NCI-H510A treated with DMSO at 0.1 percent for 48 hours (cell line): ENCODE measurements around the gene ABL1.
A peak's percentile ranks its signal among the peaks of the same experiment; 100 is the strongest.
"Not testable (repeated sequence)": the region's sequence is repeated elsewhere in the genome, so short reads cannot be mapped to it uniquely, and the experiment has no call there.

ENCODE experiments used
- DNase-seq: peaks from one replicate; lab custom pipeline; 2025; lab: John Stamatoyannopoulos, UW

Gene ABL1

DNA sequence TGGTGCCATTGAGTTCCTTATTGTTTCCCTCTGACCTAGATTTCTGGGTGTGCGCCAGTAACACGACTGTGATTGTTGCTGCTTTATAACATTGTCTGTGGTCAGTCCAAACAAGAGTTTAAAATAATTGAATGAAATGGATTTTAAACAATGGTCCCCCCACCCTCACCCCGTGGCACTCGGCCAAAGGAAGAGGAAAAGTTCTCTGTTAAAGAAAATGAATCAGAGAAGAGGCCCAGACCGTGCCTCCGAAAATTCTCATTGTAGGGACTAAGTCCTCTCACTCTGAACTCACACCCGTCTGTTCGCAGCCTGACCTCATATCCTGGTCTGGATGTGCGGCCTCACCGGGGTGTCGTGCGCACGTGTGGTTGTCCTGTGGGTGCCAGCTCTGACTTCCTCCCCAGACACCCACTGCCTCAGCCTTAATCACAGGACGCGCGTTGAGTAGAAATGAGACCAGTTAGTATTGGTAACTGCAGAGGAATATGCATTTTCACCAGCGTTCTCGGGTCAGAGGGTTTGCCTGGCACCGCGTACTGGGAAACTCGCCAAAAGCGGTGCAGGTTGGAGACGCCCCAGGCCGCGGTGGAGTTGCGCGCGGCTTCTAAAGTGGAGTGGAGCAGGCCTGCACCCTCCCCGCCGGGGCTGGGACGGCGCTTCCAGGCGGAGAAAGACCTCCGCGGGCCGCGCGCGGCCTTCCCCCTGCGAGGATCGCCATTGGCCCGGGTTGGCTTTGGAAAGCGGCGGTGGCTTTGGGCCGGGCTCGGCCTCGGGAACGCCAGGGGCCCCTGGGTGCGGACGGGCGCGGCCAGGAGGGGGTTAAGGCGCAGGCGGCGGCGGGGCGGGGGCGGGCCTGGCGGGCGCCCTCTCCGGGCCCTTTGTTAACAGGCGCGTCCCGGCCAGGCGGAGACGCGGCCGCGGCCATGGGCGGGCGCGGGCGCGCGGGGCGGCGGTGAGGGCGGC is at the start of gene ABL1:
Gene ABL1 (plus strand): TSS at position 884 of the 966 bp plus-strand sequence. CDS start 193 bp downstream, outside the sequence.
- DNase-seq = peak; percentile 83

GRCh38 chr9:130785940-130786508 is 49.0 kb upstream of the ABL1 start:
- DNase-seq = no peak

GRCh38 chr9:130786526-130786925 is 48.5 kb upstream of the ABL1 start:
- no peak for DNase-seq

DNA sequence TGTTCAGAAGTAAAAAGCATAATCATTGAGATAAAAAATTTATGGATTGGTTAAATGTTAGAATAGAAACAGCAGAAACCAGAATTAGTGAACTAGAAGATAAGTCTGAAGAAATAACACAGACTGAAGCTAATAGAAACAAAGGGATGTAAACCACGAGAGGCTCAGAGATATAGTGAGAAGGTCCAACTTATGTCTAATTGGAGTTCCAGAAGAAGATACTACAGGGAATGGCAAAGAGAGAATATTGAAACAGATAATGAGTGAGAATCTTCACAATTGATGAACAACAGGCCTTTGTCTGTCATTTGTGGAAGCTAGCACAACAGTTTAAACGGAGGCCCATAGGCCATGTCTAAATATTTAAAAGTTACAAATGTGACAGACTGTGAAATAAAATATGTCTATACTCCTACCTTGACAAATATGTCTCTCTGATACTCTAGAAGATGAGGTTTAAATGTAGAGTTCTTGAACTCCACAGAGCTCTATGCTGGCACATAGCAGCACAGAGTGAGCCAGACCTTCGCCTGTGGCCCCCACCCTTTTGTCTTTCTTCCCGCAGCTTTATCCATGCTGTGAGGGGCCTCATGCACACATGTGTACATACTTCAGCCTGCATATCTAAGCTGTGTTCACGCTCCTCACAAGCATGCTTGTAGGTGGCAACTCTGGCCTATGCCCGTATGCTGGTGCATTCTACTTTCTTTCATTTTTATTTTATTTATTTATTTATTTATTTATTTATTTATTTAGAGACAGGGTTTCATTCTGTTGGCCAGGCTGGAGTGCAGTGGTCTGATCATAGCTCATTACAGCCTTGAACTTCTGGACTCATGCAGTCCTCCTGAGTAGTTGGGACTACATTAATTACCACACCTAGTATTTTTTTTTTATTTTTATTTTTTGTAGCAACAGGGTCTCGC is 45.0 kb upstream of the ABL1 start:
- DNase-seq = no peak

DNA sequence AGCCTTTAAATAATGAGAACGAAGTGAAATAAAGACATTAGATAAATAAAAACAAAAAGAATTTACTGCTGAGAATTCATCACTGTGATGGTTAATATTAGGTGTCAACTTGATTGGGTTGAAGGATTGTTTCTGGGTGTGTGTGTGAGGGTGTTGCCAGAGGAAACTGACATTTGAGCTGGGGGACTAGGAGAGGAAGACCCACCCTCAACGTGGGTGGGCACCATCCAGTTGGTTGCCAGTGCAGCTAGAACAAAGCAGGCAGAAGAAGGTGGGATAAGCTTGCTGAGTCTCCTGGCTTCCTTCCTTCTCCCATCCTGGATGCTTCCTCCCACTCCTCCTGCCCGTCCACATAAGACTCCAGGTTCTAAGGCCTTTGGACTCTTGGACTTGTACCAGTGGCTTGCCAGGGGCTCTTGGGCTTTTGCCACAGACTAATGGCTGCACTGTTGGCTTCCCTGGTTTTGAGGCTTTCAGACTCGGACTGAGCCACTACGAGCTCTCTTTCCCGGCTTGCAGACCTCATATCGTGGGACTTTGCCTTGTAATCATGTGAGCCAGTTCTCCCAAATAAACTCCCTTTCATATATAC is 43.7 kb upstream of the ABL1 start:
- no peak for DNase-seq

- no peak for DNase-seq
Measured at GRCh38 chr9:130793589-130793988, 41.5 kb upstream of the ABL1 start.

GRCh38 chr9:130794021-130794420 is 41.0 kb upstream of the ABL1 start:
- DNase-seq = not testable (repeated sequence)

GRCh38 chr9:130794423-130794822 is 40.6 kb upstream of the ABL1 start:
- DNase-seq = not testable (repeated sequence)

- no peak for DNase-seq
Measured at GRCh38 chr9:130794923-130795495, 40.0 kb upstream of the ABL1 start.

GRCh38 chr9:130803116-130803515 is 31.9 kb upstream of the ABL1 start:
- DNase-seq = not testable (repeated sequence)

- no peak for DNase-seq
Measured at GRCh38 chr9:130805510-130806326, 29.3 kb upstream of the ABL1 start.

DNA sequence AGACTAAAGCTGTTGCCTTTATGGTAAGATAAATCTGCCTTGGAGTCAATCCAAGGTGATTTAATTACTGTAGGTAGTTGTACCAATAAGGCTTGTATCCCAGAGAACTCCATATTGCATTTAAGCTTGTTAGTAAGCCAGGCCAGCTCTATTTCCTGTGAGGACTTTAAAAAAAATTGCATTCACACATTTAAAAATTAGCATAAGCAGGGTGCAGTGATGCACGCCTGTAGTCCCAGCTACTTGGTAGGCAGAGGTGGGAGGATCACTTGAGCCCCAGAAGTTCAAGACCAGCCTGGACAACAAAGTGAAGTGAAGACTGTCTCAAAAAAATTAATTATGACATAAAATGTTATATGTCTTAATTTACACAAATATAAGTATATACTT is 28.7 kb upstream of the ABL1 start:
- DNase-seq = no peak

DNA sequence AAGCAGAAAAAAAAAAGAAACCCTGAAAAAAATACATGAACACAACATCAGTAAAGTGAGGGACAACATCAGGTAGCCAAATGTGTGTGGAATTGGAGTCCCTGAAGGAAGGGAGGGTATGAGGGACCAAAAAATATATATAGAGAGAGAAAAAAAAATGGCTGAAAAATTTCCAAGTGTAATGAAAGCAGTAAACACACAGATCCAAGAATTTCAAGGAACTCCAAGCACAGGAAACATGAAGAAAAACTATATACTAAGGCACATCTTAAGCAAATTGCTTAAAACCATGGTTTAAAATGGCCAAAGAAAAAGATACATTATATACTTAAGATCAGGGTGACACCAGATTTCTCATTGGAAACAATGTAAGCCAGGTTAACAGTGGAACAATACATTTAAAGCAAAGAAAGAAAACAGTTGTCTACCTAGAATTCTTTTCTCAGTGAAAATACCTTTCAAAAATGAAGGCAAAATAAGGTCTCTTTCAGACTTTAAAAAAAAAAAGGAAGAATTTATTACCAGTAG is 24.4 kb upstream of the ABL1 start:
- no peak for DNase-seq

DNA sequence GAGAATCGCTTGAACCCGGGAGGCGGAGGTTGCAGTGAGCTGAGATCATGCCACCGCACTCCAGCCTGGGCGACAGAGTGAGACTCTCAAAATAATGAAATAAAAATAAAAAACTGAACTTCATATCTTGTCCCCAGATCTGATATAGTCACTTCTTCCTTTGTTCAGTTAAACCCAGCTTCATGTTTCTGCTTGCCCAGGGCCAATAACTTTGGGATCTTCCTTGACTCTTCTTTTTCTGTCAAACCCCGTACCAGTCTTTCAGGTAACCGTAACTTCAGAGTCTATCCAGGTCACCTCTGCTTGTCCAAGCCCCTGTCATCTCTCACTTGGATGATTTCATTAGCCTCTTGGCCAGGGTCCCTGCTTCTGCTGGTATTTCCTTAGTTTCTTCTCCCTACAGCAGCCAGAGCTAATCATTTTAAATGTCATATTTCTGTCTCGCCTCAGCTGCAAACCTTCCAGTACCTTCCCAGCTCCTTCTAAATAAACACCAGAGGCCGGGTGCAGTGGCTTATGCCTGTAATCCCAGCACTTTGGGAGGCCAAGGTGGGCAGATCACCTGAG is 19.7 kb upstream of the ABL1 start:
- DNase-seq = no peak

DNA sequence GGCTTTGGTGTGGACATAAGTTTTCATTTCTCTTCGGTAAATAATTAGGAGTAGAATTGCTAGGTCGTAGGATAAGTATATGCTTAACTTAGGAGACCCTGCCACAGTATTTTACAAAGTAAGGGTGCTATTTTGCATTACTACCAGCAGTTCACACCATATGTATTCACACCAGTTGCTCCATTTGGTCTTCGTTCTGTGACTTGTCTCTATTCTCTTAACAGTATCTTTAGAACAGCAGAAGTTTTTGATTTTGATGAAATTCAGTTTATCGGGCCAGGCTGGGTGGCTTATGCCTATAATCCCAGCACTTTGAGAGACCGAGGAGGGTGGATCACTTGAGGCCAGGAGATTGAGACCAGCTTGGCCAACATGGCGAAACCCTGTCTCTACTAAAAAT is 17.1 kb upstream of the ABL1 start:
- DNase-seq = no peak

DNA sequence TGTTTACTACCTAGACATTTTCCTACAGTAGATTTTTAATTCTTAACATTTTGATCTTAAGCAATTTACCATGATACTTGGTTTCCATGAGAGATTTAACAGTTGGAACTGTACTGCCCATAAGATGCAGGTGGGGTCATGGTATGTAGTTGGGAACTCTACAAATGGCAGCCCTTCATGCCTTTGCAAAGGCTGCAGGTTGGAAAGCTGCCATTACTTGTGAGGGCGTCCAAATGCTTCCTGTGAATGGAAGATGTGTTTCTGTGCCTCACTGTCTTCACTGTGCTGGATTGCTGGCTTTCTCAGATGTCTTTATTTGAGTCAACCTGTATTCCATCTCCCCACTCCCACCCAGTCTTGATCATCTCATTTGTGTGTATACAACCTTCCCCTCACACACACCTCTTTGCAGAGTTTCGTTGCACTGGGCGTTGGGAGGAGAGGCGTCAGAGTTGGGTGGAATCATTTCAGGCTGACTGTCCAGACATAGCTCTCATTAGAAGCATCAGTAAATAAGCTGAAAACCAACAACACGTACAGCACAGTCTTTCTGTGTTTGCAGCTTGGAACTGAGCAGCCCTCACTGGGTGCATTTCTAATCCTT is 14.8 kb upstream of the ABL1 start:
- DNase-seq = no peak

DNA sequence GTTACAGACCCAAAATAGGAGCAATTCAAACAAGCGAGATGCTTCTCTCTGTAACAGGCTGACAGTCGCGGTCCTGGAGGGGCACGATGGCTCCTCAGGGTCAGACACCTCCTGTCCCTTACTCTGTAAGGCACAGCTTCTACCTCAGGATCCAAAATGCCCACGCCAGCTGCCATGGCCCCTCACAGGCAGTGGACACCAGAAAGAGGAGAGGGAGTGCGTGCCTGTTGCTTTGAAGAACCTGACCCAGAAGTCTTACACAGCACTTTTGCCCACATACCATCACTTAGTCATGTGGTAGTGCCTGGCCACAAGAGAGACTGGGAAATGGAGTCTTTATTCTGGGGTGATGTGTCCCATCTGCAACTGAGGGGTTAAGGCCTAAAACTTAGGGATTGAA is 11.6 kb upstream of the ABL1 start:
- no peak for DNase-seq

- no peak for DNase-seq
Measured at GRCh38 chr9:130824079-130824478, 11.0 kb upstream of the ABL1 start.

- peak; percentile 52 for DNase-seq
Measured at GRCh38 chr9:130824643-130825350, 10.3 kb upstream of the ABL1 start.
